OCI-LY1 (cell line): Measurements from ENCODE around the gene GRAMD1A.

Source experiments
- EZH2 ChIP-seq: fragments of 200-600 bp; sonication (generic), shearing (Covaris generic); IDR thresholded peaks from 2 replicates; pipeline ENCODE4 v1.8.0; 2017; ENCODE audit warnings: borderline replicate concordance, mixed run types, mild to moderate bottlenecking, antibody characterized with exemption, low read length, moderate library complexity, mixed read lengths
- TF ChIP-seq, protein P1 (sequence below): fragments of 200-600 bp; sonication (generic), shearing (Covaris generic); IDR thresholded peaks from 2 replicates; pipeline ENCODE4 v1.5.1; 2017; ENCODE audit warnings: mild to moderate bottlenecking, antibody characterized with exemption, low read length, moderate library complexity, mixed read lengths

- TF ChIP-seq, protein P1, sequence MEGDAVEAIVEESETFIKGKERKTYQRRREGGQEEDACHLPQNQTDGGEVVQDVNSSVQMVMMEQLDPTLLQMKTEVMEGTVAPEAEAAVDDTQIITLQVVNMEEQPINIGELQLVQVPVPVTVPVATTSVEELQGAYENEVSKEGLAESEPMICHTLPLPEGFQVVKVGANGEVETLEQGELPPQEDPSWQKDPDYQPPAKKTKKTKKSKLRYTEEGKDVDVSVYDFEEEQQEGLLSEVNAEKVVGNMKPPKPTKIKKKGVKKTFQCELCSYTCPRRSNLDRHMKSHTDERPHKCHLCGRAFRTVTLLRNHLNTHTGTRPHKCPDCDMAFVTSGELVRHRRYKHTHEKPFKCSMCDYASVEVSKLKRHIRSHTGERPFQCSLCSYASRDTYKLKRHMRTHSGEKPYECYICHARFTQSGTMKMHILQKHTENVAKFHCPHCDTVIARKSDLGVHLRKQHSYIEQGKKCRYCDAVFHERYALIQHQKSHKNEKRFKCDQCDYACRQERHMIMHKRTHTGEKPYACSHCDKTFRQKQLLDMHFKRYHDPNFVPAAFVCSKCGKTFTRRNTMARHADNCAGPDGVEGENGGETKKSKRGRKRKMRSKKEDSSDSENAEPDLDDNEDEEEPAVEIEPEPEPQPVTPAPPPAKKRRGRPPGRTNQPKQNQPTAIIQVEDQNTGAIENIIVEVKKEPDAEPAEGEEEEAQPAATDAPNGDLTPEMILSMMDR = no peak
- TF ChIP-seq EZH2 = no peak
Measured at GRCh38 chr19:35011737-35012682, 11.9 kb downstream of the GRAMD1A start.
